SJSA1 (cell line): Measurements from ENCODE around the gene SCUBE3. TPM values are rescaled to one million over a fixed set of nuclear protein-coding genes. Genes with fewer than 3 reads are reported as not detected.

ENCODE experiments used
- DNase-seq, 2 experiments: peaks; one replicate each; pipeline ENCODE4 v3.0.0-alpha.2; 2015 to 2020; ENCODE audit warnings: low spot score in 2 of 2, low read depth in 1 of 2
- H3K27ac ChIP-seq: fragments of 250-450 bp; sonication (Bioruptor Pico); 2 replicates; pipeline ENCODE4 v1.5.1; 2020; ENCODE audit warnings: mild to moderate bottlenecking, moderate library complexity
- H3K27me3 ChIP-seq: fragments of 250-450 bp; sonication (Bioruptor Pico); replicated peaks from 2 replicates; pipeline ENCODE4 v1.5.1; 2020; ENCODE audit warnings: mild to moderate bottlenecking, moderate library complexity
- H3K36me3 ChIP-seq: fragments of 250-450 bp; sonication (Bioruptor Pico); 2 replicates; pipeline ENCODE4 v1.5.1; 2020; ENCODE audit warnings: mild to moderate bottlenecking
- H3K4me1 ChIP-seq: fragments of 250-450 bp; sonication (Bioruptor Pico); replicated peaks from 2 replicates; pipeline ENCODE4 v1.6.1; 2021; ENCODE audit warnings: mild to moderate bottlenecking
- H3K4me3 ChIP-seq: fragments of 250-450 bp; sonication (Bioruptor Pico); 2 replicates; pipeline ENCODE4 v1.5.1; 2020; ENCODE audit warnings: mild to moderate bottlenecking
- H3K9me3 ChIP-seq: fragments of 250-450 bp; sonication (Bioruptor Pico); replicated peaks from 2 replicates; pipeline ENCODE4 v1.5.1; 2020; ENCODE audit warnings: mild to moderate bottlenecking
- total RNA-seq: library from RNA; depleted of rRNA; stranded (reverse); fragments of >200 nt; shearing (Covaris generic); gene quantifications from 2 replicates; pipeline ENCODE4 v1.2.3, GENCODE V29; 2014

The SCUBE3 gene
- total RNA-seq, 1 experiment from 2014 or later = 4.7 TPM

DNA sequence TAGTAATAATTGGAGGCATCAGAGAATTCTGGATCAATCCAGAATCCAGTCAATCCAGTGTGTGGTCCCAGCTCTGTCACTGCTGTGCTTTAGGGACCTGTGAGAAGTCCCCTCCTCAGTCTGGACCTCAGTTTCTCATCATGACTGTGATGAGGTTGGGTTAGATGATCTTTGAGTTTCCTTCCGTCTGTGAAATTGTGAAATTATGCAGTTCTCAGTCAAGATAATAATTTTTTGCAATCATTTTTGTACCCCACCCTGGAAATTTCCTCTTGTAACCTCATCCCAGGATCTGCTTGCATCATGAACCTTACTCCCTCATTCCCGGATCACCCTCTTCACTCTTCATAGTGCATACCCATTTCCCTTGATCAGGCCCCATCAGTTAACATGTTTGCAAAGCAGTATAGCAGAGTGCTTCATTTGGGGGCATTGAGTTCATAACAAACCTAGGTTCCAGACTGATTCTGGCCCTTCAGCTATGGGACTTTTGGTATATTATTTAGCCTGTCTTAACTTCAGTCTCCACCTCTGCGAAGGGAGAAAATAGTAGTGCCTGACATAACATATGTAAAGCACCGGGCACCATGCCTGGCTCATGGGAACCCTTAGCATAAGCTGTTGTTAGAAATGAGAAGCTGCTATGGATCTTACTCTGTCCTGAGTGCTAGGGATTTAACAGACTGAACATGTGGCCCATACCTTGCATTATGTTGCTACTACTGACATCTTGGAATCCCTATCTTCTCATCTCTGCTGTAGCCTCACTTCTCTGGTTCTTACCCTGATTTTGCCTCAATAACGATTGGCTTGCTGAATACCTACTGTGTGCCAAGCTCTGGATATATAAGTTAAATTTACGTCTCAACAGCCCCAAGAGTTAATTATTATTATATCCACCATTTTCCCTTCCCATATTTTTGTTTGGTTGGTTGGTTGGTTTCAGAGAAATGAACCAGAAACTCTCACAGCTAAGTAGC, 47.1 kb downstream of the SCUBE3 start:
- 0 out of 2 replicates have a peak, but pooled peaks cover 2% of the 10 kb centered on the region for H3K9me3 ChIP-seq
- H3K27ac ChIP-seq = no peak overlapping the region
- no peak for DNase-seq
- H3K4me1 ChIP-seq = peaks cover 11% of the 10 kb centered on the region
- H3K27me3 ChIP-seq = no peaks in the 10 kb centered on the region
- peak overlapping the region; percentile 89; the same call in 1 of the 2 replicates for H3K4me3 ChIP-seq
- H3K36me3 ChIP-seq = 0 out of 2 replicates have a peak, but pooled peaks cover 3% of the 10 kb centered on the region

- no peak for DNase-seq
- no peaks in the 10 kb centered on the region for H3K27me3 ChIP-seq
- H3K27ac ChIP-seq = no peak overlapping the region
- H3K4me1 ChIP-seq = peaks cover 11% of the 10 kb centered on the region
- H3K36me3 ChIP-seq = 0 out of 2 replicates have a peak, but pooled peaks cover 3% of the 10 kb centered on the region
- H3K4me3 ChIP-seq = no peak overlapping the region
- 0 out of 2 replicates have a peak, but pooled peaks cover 2% of the 10 kb centered on the region for H3K9me3 ChIP-seq
These were observed 48.8 kb downstream of the SCUBE3 start for GRCh38 chr6:35262596-35262995.

GRCh38 chr6:35264550-35265274, 51.0 kb downstream of the SCUBE3 start:
- no peak overlapping the region for H3K27ac ChIP-seq
- no peak for DNase-seq
- 0 out of 2 replicates have a peak, but pooled peaks cover 2% of the 10 kb centered on the region for H3K9me3 ChIP-seq
- 0 out of 2 replicates have a peak, but pooled peaks cover 3% of the 10 kb centered on the region for H3K36me3 ChIP-seq
- H3K27me3 ChIP-seq = no peaks in the 10 kb centered on the region
- no peak overlapping the region for H3K4me3 ChIP-seq
- peaks cover 6% of the 10 kb centered on the region for H3K4me1 ChIP-seq

DNA sequence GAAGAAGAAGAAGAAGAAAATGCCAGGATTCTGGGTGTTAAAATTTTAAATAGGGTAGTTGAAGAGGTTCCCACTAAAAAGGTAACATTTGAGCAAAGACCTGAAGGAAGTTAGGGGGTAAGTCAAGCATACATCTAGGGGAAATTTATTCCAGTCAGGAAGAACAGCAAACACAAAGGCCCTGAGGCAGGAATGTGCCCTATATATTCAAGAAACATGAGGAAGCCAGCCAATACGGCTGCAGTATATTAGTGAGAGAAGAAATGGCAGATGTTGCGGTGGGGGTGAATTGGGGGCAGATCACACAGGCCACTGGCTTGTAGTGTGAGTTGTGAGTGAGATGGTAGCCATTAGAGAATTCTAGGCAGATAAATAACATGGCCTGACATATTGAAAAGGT, 51.8 kb downstream of the SCUBE3 start:
- Histone ChIP-seq H3K27me3 (no peaks in the 10 kb centered on the region), H3K27ac (no peak overlapping the region), H3K4me1 (peaks cover under 1% of the 10 kb centered on the region; the same call in 1 of the 2 replicates), H3K4me3 (no peak overlapping the region), H3K9me3 (no peaks in the 10 kb centered on the region), H3K36me3 (0 out of 2 replicates have a peak, but pooled peaks cover 4% of the 10 kb centered on the region)
- DNase-seq = no peak

DNA sequence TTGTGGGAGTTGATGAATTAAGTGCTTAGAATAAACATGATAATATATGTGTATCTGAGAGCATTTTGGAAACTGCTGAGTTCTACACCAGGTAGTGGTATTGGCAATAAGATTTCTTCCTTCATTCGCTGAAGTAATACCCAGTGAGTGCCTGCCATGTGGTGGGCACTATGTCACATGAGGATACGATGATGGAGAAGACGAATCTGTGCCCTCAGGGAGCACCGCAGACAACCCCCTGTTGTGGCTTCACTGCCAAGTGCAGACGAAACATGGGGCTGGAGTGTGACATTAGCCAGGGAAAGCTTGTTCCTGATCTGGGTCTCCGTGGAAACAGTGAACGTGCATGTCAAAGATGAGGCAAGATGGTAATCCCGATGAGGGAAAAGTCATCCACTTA, 53.7 kb downstream of the SCUBE3 start:
- Histone ChIP-seq H3K4me3 (no peak overlapping the region), H3K27me3 (no peaks in the 10 kb centered on the region), H3K27ac (no peak overlapping the region), H3K4me1 (no peaks in the 10 kb centered on the region), H3K9me3 (no peaks in the 10 kb centered on the region), H3K36me3 (peaks cover 8% of the 10 kb centered on the region; the same call in 1 of the 2 replicates)
- no peak for DNase-seq

GRCh38 chr6:35267897-35268296, 54.1 kb downstream of the SCUBE3 start:
- Histone ChIP-seq H3K9me3 (no peaks in the 10 kb centered on the region), H3K27me3 (no peaks in the 10 kb centered on the region), H3K4me3 (no peak overlapping the region), H3K36me3 (peaks cover 8% of the 10 kb centered on the region; the same call in 1 of the 2 replicates), H3K4me1 (no peaks in the 10 kb centered on the region), H3K27ac (no peak overlapping the region)
- DNase-seq = no peak

GRCh38 chr6:35272005-35272404, 58.2 kb downstream of the SCUBE3 start:
- no peaks in the 10 kb centered on the region for H3K4me1 ChIP-seq
- H3K27me3 ChIP-seq = no peaks in the 10 kb centered on the region
- no peak for DNase-seq
- peaks cover 8% of the 10 kb centered on the region; the same call in 1 of the 2 replicates for H3K36me3 ChIP-seq
- H3K4me3 ChIP-seq = no peak overlapping the region
- H3K27ac ChIP-seq = no peak overlapping the region
- 0 out of 2 replicates have a peak, but pooled peaks cover 2% of the 10 kb centered on the region for H3K9me3 ChIP-seq

GRCh38 chr6:35273822-35274559, 60.2 kb downstream of the SCUBE3 start:
- H3K9me3 ChIP-seq = 0 out of 2 replicates have a peak, but pooled peaks cover 2% of the 10 kb centered on the region
- DNase-seq = no peak
- H3K4me1 ChIP-seq = no peaks in the 10 kb centered on the region
- no peak overlapping the region for H3K27ac ChIP-seq
- H3K4me3 ChIP-seq = no peak overlapping the region
- H3K27me3 ChIP-seq = no peaks in the 10 kb centered on the region
- H3K36me3 ChIP-seq = peaks cover 8% of the 10 kb centered on the region; the same call in 1 of the 2 replicates

DNA sequence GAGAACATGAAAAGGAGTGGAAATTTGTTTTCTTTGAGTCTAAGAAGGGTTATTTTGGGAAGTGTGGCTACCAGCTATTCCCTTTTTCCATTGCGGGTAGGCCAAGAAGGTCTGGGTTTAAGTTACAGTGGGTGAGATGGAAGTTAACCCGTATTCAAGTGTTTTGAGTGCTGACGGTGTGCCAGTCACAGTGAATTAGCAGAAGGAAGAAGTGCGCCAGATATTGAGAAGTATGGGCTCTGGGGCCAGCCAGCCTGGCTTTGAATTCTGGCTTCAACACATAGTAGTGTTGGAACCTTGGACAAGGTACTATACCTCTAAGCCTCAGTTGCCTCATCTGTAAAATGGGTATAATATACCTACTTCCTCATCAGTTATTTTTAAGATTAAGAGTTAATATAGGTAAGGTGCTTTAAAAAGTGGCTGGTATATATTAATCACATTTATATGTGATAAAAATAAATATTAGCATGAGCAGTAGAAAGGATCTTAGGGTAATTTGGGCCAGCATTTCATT, 62.0 kb downstream of the SCUBE3 start:
- no peak overlapping the region for H3K4me3 ChIP-seq
- H3K9me3 ChIP-seq = 0 out of 2 replicates have a peak, but pooled peaks cover 2% of the 10 kb centered on the region
- DNase-seq = no peak
- no peak overlapping the region for H3K27ac ChIP-seq
- H3K36me3 ChIP-seq = peaks cover 7% of the 10 kb centered on the region
- no peaks in the 10 kb centered on the region for H3K4me1 ChIP-seq
- H3K27me3 ChIP-seq = no peaks in the 10 kb centered on the region

GRCh38 chr6:35278708-35279107, 65.0 kb downstream of the SCUBE3 start:
- no peaks in the 10 kb centered on the region for H3K27me3 ChIP-seq
- DNase-seq = no peak
- peaks cover 21% of the 10 kb centered on the region for H3K36me3 ChIP-seq
- no peak overlapping the region for H3K4me3 ChIP-seq
- no peak overlapping the region for H3K27ac ChIP-seq
- H3K4me1 ChIP-seq = no peaks in the 10 kb centered on the region
- H3K9me3 ChIP-seq = 0 out of 2 replicates have a peak, but pooled peaks cover 2% of the 10 kb centered on the region

GRCh38 chr6:35280903-35281302, 67.1 kb downstream of the SCUBE3 start:
- H3K4me3 ChIP-seq = no peak overlapping the region
- peaks cover 38% of the 10 kb centered on the region for H3K36me3 ChIP-seq
- H3K27ac ChIP-seq = no peak overlapping the region
- 0 out of 2 replicates have a peak, but pooled peaks cover 2% of the 10 kb centered on the region for H3K9me3 ChIP-seq
- no peaks in the 10 kb centered on the region for H3K4me1 ChIP-seq
- H3K27me3 ChIP-seq = no peaks in the 10 kb centered on the region
- no peak for DNase-seq

DNA sequence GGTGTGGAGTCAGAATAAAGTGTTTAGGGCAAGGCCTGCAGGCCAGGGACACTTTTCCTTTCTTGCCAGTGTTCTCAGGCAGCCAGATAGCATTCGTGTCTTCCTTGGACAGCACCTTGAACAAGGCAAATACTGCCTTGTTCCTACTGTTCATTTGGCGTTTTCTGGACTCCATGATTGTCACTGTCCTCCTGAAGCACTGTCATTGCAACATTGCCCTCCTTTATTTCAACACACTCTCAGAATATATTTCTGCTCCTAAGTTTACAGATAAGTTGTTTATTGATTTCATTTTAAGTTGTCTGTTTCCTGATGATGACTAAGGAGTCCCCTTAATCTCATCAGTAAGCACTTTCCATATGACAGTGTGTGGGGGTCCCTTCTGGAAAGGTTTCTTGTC, 68.7 kb downstream of the SCUBE3 start:
- peaks cover 51% of the 10 kb centered on the region for H3K36me3 ChIP-seq
- H3K4me1 ChIP-seq = no peaks in the 10 kb centered on the region
- no peak overlapping the region for H3K27ac ChIP-seq
- no peaks in the 10 kb centered on the region for H3K9me3 ChIP-seq
- no peak for DNase-seq
- H3K27me3 ChIP-seq = no peaks in the 10 kb centered on the region
- H3K4me3 ChIP-seq = no peak overlapping the region

GRCh38 chr6:35283361-35283760, 69.6 kb downstream of the SCUBE3 start:
- no peaks in the 10 kb centered on the region for H3K4me1 ChIP-seq
- no peak overlapping the region for H3K4me3 ChIP-seq
- H3K36me3 ChIP-seq = peaks cover 60% of the 10 kb centered on the region
- no peaks in the 10 kb centered on the region for H3K9me3 ChIP-seq
- no peak overlapping the region for H3K27ac ChIP-seq
- H3K27me3 ChIP-seq = no peaks in the 10 kb centered on the region
- no peak for DNase-seq
